SU-DHL-6 (cell line): ENCODE data around the gene GABRP.

Experiments used
- H2AFZ ChIP-seq: fragments of 200-600 bp; sonication (generic); 2 replicates; pipeline ENCODE4 v1.6.1; 2014; ENCODE audit warnings: low read depth, mild to moderate bottlenecking, moderate library complexity, mixed read lengths, antibody characterized with exemption, low read length; ENCODE audit not compliant: severe bottlenecking
- H3F3A ChIP-seq: fragments of 200-600 bp; shearing (Covaris generic); 2 replicates; pipeline ENCODE4 v1.6.0; 2016; ENCODE audit warnings: antibody characterized with exemption, mild to moderate bottlenecking; ENCODE audit not compliant: insufficient read depth
- H3K27ac ChIP-seq: fragments of 200-600 bp; sonication (generic); 2 replicates; pipeline ENCODE4 v1.5.1; 2016; ENCODE audit warnings: low read depth, mild to moderate bottlenecking, low read length, moderate library complexity, mixed read lengths
- H3K27me3 ChIP-seq: fragments of 200-600 bp; sonication (generic), shearing (Covaris generic); 2 replicates; pipeline ENCODE4 v1.6.0; 2014; ENCODE audit warnings: mild to moderate bottlenecking, low read length
- H3K36me3 ChIP-seq: fragments of 200-600 bp; sonication (generic); 2 replicates; pipeline ENCODE4 v1.6.1; 2014; ENCODE audit warnings: mild to moderate bottlenecking, low read length, mixed read lengths
- H3K4me2 ChIP-seq: fragments of 300-600, 200-600 bp; shearing (Covaris generic), sonication (generic); 2 replicates; pipeline ENCODE4 v1.6.0; 2014; ENCODE audit warnings: low read length, low read depth, mild to moderate bottlenecking; ENCODE audit not compliant: poor library complexity, severe bottlenecking
- H3K4me3 ChIP-seq: fragments of 200-600 bp; sonication (generic); 2 replicates; pipeline ENCODE4 v1.5.1; 2014; ENCODE audit warnings: antibody characterized with exemption, low read length, mild to moderate bottlenecking, mixed read lengths; ENCODE audit not compliant: insufficient read depth, poor library complexity, severe bottlenecking
- H3K79me2 ChIP-seq: fragments of 200-600 bp; sonication (generic); 2 replicates; pipeline ENCODE4 v1.6.1; 2014; ENCODE audit warnings: mild to moderate bottlenecking, low read length, moderate library complexity; ENCODE audit not compliant: insufficient read depth
- H3K9ac ChIP-seq: fragments of 200-600 bp; sonication (generic); 2 replicates; pipeline ENCODE4 v1.7.0; 2014; ENCODE audit warnings: mild to moderate bottlenecking, low read length
- H3K9me2 ChIP-seq: fragments of 200-600 bp; sonication (generic); replicated peaks from 2 replicates; pipeline ENCODE4 v1.6.1; 2014; ENCODE audit warnings: low read length; ENCODE audit not compliant: insufficient read depth
- H3K9me3 ChIP-seq: fragments of 200-600 bp; sonication (generic); 2 replicates; pipeline ENCODE4 v1.6.1; 2014; ENCODE audit warnings: low read length, mixed read lengths; ENCODE audit not compliant: insufficient read depth
- H4K20me1 ChIP-seq: fragments of 200-600 bp; sonication (generic); 2 replicates; pipeline ENCODE4 v1.6.1; 2014; ENCODE audit warnings: low read depth, mild to moderate bottlenecking, antibody characterized with exemption, low read length, moderate library complexity, mixed read lengths
- CTCF ChIP-seq: fragments of 200-600 bp; sonication (generic); IDR thresholded peaks from one replicate; pipeline ENCODE4 v1.5.1; 2017; ENCODE audit warnings: antibody characterized with exemption, mild to moderate bottlenecking, low read length, moderate library complexity; ENCODE audit not compliant: insufficient read depth, poor library complexity, severe bottlenecking
- EZH2phosphoT487 ChIP-seq: fragments of 200-600 bp; sonication (generic), shearing (Covaris generic); conservative IDR thresholded peaks from 2 replicates; pipeline ENCODE4 v1.6.1; 2018; ENCODE audit warnings: mild to moderate bottlenecking, antibody characterized with exemption, low read length, moderate library complexity, mixed read lengths

GABRP gene

GRCh38 chr5:170750791-170751190 lies 32.7 kb upstream of the GABRP start:
- no peaks in the 10 kb centered on the region for H3K79me2 ChIP-seq
- H3K9ac ChIP-seq, result no peak overlapping the region
- H3K4me2 ChIP-seq, result no peak overlapping the region
- no peaks in the 10 kb centered on the region for H3K27me3 ChIP-seq
- no peaks in the 10 kb centered on the region for H3K9me3 ChIP-seq
- H3K9me2 ChIP-seq, result no peaks in the 10 kb centered on the region
- no peaks in the 10 kb centered on the region for H4K20me1 ChIP-seq
- no peaks in the 10 kb centered on the region for H3K36me3 ChIP-seq
- no peak for TF ChIP-seq CTCF
- TF ChIP-seq EZH2phosphoT487, result no peak
- H3K4me3 ChIP-seq, result no peak overlapping the region
- H2AFZ ChIP-seq, result no peak overlapping the region
- no peaks in the 10 kb centered on the region for H3F3A ChIP-seq
- no peak overlapping the region for H3K27ac ChIP-seq

- Histone ChIP-seq H3F3A (no peaks in the 10 kb centered on the region), H4K20me1 (no peaks in the 10 kb centered on the region), H3K79me2 (no peaks in the 10 kb centered on the region), H3K9me2 (no peaks in the 10 kb centered on the region), H3K27me3 (no peaks in the 10 kb centered on the region), H3K36me3 (no peaks in the 10 kb centered on the region), H3K9me3 (no peaks in the 10 kb centered on the region), H3K27ac (no peak overlapping the region), H3K9ac (no peak overlapping the region), H3K4me3 (no peak overlapping the region), H3K4me2 (no peak overlapping the region), H2AFZ (no peak overlapping the region)
- TF ChIP-seq EZH2phosphoT487 (no peak), CTCF (no peak)
These were observed 31.9 kb upstream of the GABRP start for GRCh38 chr5:170751631-170752030.

- H2AFZ ChIP-seq, result no peak overlapping the region
- TF ChIP-seq CTCF (no peak), EZH2phosphoT487 (no peak)
- no peaks in the 10 kb centered on the region for H3K9me2 ChIP-seq
- no peak overlapping the region for H3K9ac ChIP-seq
- H3K27ac ChIP-seq, result no peak overlapping the region
- H4K20me1 ChIP-seq, result no peaks in the 10 kb centered on the region
- no peaks in the 10 kb centered on the region for H3F3A ChIP-seq
- H3K79me2 ChIP-seq, result no peaks in the 10 kb centered on the region
- no peaks in the 10 kb centered on the region for H3K36me3 ChIP-seq
- H3K4me2 ChIP-seq, result no peak overlapping the region
- H3K9me3 ChIP-seq, result no peaks in the 10 kb centered on the region
- no peaks in the 10 kb centered on the region for H3K27me3 ChIP-seq
- no peak overlapping the region for H3K4me3 ChIP-seq
These were observed 31.0 kb upstream of the GABRP start for GRCh38 chr5:170752257-170753215.
